Measurements from ENCODE around the gene EVC. TPM values are rescaled to one million over a fixed set of nuclear protein-coding genes. Genes with fewer than 3 reads are reported as not detected.
"Not testable (repeated sequence)": the region's sequence is repeated elsewhere in the genome, so short reads cannot be mapped to it uniquely, and the experiment has no call there.

EVC gene
- total RNA-seq, 1 donor from 2014 or later, result 5.8 TPM

GRCh38 chr4:5816101-5816500 lies 105.1 kb downstream of the EVC start:
- ATAC-seq, result no peak

GRCh38 chr4:5816851-5817375 lies 105.9 kb downstream of the EVC start:
- ATAC-seq, result no peak

GRCh38 chr4:5821665-5822358 lies 110.8 kb downstream of the EVC start:
- ATAC-seq, result peak; percentile 17

GRCh38 chr4:5822619-5823018 lies 111.6 kb downstream of the EVC start:
- ATAC-seq, result no peak

- ATAC-seq, result no peak
Observed at GRCh38 chr4:5823542-5824211, 112.7 kb downstream of the EVC start.

- ATAC-seq, result no peak
Observed at GRCh38 chr4:5824227-5824626, 113.2 kb downstream of the EVC start.

GRCh38 chr4:5824635-5825034 lies 113.6 kb downstream of the EVC start:
- ATAC-seq, result no peak

- no peak for ATAC-seq
Observed at GRCh38 chr4:5825321-5826041, 114.5 kb downstream of the EVC start.

- ATAC-seq, result peak; percentile 7
Observed at GRCh38 chr4:5826437-5827107, 115.6 kb downstream of the EVC start.

GRCh38 chr4:5827108-5828004 lies 116.4 kb downstream of the EVC start:
- ATAC-seq, result no peak

GRCh38 chr4:5828005-5828391 lies 117.0 kb downstream of the EVC start:
- no peak for ATAC-seq

GRCh38 chr4:5836943-5837342 lies 125.9 kb downstream of the EVC start:
- ATAC-seq, result no peak

- not testable (repeated sequence) for ATAC-seq
Observed at GRCh38 chr4:5837483-5837882, 126.5 kb downstream of the EVC start.

- no peak for ATAC-seq
Observed at GRCh38 chr4:5839332-5839731, 128.3 kb downstream of the EVC start.

GRCh38 chr4:5839751-5840674 lies 129.0 kb downstream of the EVC start:
- no peak for ATAC-seq

GRCh38 chr4:5842456-5842855 lies 131.5 kb downstream of the EVC start:
- ATAC-seq, result no peak

GRCh38 chr4:5843573-5844530 lies 132.9 kb downstream of the EVC start:
- ATAC-seq, result no peak

- ATAC-seq, result no peak
Observed at GRCh38 chr4:5845035-5845905, 134.3 kb downstream of the EVC start.

Measured in esophagus mucosa (tissue), 1 donor.